ENCODE measurements around the gene FHOD3. TPM values are rescaled to one million over a fixed set of nuclear protein-coding genes. Genes with fewer than 3 reads are reported as not detected.

Gene FHOD3
- total RNA-seq, 3 donors from 2014 or later, result 2.7 to 14.4 (median 4.0) TPM

- TF ChIP-seq, protein P1, sequence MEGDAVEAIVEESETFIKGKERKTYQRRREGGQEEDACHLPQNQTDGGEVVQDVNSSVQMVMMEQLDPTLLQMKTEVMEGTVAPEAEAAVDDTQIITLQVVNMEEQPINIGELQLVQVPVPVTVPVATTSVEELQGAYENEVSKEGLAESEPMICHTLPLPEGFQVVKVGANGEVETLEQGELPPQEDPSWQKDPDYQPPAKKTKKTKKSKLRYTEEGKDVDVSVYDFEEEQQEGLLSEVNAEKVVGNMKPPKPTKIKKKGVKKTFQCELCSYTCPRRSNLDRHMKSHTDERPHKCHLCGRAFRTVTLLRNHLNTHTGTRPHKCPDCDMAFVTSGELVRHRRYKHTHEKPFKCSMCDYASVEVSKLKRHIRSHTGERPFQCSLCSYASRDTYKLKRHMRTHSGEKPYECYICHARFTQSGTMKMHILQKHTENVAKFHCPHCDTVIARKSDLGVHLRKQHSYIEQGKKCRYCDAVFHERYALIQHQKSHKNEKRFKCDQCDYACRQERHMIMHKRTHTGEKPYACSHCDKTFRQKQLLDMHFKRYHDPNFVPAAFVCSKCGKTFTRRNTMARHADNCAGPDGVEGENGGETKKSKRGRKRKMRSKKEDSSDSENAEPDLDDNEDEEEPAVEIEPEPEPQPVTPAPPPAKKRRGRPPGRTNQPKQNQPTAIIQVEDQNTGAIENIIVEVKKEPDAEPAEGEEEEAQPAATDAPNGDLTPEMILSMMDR (IDR thresholded peaks at IDR 0.05), result no peak
- H3K4me1 ChIP-seq (ENCODE audit: low read depth), result no peaks in the 10 kb centered on the region
- H3K4me3 ChIP-seq, result no peak overlapping the region
- ATAC-seq (no peak), DNase-seq (no peak)
- H3K36me3 ChIP-seq (ENCODE audit: low read depth), result no peaks in the 10 kb centered on the region
- intact Hi-C loops (cut with DNase I, micrococcal nuclease), result no loop called here
- H3K9me3 ChIP-seq, result no peaks in the 10 kb centered on the region
Measured at GRCh38 chr18:36358141-36358540, 60.6 kb downstream of the FHOD3 start.

- Histone ChIP-seq H3K9me3 (no peaks in the 10 kb centered on the region), H3K4me1 (ENCODE audit: low read depth) (no peaks in the 10 kb centered on the region), H3K36me3 (ENCODE audit: low read depth) (no peaks in the 10 kb centered on the region), H3K4me3 (no peak overlapping the region)
- no peak for DNase-seq
- intact Hi-C loops (cut with DNase I, micrococcal nuclease), result no loop called here
- ATAC-seq, result no peak
- TF ChIP-seq, protein P1 (IDR thresholded peaks at IDR 0.05), result no peak
Measured at GRCh38 chr18:36360256-36360909, 62.9 kb downstream of the FHOD3 start.

- Histone ChIP-seq H3K4me3 (no peak overlapping the region), H3K4me1 (ENCODE audit: low read depth) (no peaks in the 10 kb centered on the region), H3K9me3 (no peaks in the 10 kb centered on the region), H3K36me3 (ENCODE audit: low read depth) (no peaks in the 10 kb centered on the region)
- TF ChIP-seq, protein P1 (IDR thresholded peaks at IDR 0.05), result no peak
- intact Hi-C loops (cut with DNase I, micrococcal nuclease), result no loop called here
- no peak for ATAC-seq
- DNase-seq, result no peak
Measured at GRCh38 chr18:36364911-36365624, 67.6 kb downstream of the FHOD3 start.

- DNase-seq (no peak), ATAC-seq (no peak)
- H3K36me3 ChIP-seq (ENCODE audit: low read depth), result no peaks in the 10 kb centered on the region
- intact Hi-C loops (cut with DNase I, micrococcal nuclease), result no loop called here
- TF ChIP-seq, protein P1 (IDR thresholded peaks at IDR 0.05), result no peak
- H3K4me1 ChIP-seq (ENCODE audit: low read depth), result no peaks in the 10 kb centered on the region
- no peak overlapping the region for H3K4me3 ChIP-seq
- no peaks in the 10 kb centered on the region for H3K9me3 ChIP-seq
Measured at GRCh38 chr18:36365836-36366775, 68.6 kb downstream of the FHOD3 start.

GRCh38 chr18:36366994-36367839, 69.7 kb downstream of the FHOD3 start:
- Histone ChIP-seq H3K36me3 (ENCODE audit: low read depth) (no peaks in the 10 kb centered on the region), H3K4me3 (no peak overlapping the region), H3K9me3 (no peaks in the 10 kb centered on the region), H3K4me1 (ENCODE audit: low read depth) (no peaks in the 10 kb centered on the region)
- ATAC-seq (no peak), DNase-seq (no peak)
- intact Hi-C loops (cut with DNase I, micrococcal nuclease), result no loop called here
- TF ChIP-seq, protein P1 (IDR thresholded peaks at IDR 0.05), result no peak

Measured in mucosa of descending colon (tissue), 3 donors.